ENCODE measurements around the gene BATF.

BATF gene

DNA sequence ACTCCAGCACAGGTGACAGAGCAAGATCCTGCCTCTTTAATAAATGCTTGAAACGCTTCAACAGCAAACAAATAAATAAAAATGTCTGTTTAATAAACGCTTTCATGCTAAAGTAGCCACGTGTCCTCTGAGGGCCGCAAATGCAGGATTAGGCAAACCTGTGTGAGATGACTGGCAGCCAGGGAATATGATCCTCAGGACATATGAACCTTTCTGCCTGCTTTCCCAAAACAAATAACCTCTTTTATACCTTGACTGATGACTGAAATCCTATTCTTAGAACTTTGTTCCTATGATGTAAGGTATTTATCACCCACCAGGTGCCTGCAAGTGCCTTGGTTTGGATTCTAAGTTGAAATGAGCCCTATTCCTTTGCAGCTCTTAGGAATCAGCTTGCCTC is 41.7 kb downstream of the BATF start:
- DNase-seq (ENCODE audit: low spot score): no peak
- TF ChIP-seq, protein P1, sequence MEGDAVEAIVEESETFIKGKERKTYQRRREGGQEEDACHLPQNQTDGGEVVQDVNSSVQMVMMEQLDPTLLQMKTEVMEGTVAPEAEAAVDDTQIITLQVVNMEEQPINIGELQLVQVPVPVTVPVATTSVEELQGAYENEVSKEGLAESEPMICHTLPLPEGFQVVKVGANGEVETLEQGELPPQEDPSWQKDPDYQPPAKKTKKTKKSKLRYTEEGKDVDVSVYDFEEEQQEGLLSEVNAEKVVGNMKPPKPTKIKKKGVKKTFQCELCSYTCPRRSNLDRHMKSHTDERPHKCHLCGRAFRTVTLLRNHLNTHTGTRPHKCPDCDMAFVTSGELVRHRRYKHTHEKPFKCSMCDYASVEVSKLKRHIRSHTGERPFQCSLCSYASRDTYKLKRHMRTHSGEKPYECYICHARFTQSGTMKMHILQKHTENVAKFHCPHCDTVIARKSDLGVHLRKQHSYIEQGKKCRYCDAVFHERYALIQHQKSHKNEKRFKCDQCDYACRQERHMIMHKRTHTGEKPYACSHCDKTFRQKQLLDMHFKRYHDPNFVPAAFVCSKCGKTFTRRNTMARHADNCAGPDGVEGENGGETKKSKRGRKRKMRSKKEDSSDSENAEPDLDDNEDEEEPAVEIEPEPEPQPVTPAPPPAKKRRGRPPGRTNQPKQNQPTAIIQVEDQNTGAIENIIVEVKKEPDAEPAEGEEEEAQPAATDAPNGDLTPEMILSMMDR (IDR thresholded peaks at IDR 0.05; ENCODE audit: extremely low read depth, missing control alignments): no peak

DNA sequence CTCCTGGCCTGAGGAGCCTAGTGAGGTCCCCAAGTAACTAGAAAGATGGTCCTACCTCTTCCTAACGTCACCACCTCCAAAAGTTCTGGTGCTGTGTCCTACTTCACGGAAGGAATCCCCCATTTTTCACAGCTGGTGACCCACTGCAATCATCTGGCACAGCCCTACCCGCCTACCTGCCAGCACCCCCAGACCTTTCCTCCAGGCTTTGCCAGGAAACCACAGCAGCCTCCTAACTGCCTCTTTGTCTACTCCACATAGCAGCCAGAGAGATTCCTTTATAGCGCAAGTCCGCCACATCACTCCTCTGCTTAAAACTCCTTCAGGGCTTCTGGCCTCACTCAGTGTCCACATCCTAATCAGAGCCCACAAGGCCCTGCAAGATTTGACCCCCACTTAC is 42.8 kb downstream of the BATF start:
- TF ChIP-seq, protein P1 (IDR thresholded peaks at IDR 0.05; ENCODE audit: extremely low read depth, missing control alignments): no peak
- DNase-seq (ENCODE audit: low spot score): no peak

DNA sequence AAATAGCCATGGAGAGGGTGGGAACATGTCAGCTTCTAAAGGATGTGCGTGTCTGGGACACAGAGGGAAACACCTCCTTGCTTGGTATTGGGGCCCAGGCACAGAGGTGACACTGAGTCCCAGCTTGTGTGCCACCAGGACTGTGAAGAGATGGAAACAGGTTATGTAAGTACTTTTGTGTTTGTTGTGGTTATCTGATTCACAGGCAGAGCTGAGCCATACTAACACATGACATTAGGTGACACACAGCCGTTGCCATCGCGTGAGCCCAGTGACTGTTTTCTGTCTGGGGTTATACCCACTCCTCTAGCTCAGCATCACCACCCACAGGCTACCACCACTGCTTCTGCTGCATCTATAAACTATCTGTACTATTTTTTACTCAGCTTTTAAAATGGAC is 44.1 kb downstream of the BATF start:
- no peak for DNase-seq (ENCODE audit: low spot score)
- TF ChIP-seq, protein P1 (IDR thresholded peaks at IDR 0.05; ENCODE audit: extremely low read depth, missing control alignments): no peak

DNA sequence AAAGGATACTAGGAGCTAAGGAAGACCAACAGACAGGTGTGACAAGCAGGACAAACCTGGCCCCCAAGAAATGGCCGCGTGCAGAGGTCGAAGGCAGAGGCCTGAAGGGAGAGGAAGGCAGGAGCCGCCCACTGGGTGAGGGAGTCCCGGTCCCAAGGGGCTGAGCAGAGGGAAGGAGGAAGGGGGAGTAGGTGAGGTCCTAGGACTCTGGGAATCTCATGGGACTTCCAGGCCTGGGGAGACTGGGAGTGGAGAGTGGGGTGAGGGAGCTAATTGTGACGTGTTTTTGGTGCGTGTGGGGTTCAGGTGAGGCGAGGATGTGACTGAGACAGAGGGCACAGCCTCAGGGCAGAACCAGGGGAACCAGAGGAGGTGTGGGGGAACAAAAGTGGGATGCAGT is 44.5 kb downstream of the BATF start:
- DNase-seq (ENCODE audit: low spot score): no peak
- TF ChIP-seq, protein P1 (IDR thresholded peaks at IDR 0.05; ENCODE audit: extremely low read depth, missing control alignments): no peak

DNA sequence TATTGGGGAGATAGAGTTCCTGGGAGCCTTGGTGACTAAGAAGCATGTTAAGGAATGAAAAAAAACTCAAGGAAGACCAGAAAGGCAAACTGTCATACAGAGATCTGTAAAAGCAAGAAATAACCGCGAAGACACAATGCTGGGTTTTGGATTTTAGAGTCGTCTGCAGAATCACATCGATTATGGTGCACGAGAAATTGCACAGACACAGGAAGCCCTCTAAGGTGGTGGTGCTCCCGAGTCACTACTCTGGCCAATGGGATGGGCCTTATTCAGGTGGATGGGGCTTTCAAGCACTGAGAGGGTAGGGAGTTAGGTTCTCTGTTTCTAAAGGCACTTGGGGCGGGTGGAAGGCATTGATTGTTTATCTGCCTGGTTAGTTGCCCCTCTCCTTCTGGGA is 45.9 kb downstream of the BATF start:
- TF ChIP-seq, protein P1 (IDR thresholded peaks at IDR 0.05; ENCODE audit: extremely low read depth, missing control alignments): no peak
- DNase-seq (ENCODE audit: low spot score): no peak

DNA sequence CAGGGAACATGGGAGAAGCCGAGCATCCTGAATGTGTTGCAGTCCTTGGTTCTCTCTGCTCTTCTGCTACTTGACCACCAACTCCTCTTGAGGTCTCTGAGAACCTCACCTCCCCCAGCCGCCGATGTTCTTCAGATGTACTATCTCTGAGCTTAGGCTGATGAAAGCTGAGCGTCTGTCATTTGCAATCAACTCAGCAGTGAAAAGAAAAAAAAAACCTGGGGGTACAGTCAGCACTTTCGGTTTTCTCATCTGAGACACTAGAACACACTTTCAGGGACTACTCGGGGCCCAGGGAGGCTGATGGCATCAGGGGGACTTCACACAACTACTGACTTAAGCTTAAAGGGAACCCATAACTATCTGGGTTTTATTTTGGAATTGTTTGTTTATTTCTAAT is 46.5 kb downstream of the BATF start:
- TF ChIP-seq, protein P1 (IDR thresholded peaks at IDR 0.05; ENCODE audit: extremely low read depth, missing control alignments): no peak
- no peak for DNase-seq (ENCODE audit: low spot score)

DNA sequence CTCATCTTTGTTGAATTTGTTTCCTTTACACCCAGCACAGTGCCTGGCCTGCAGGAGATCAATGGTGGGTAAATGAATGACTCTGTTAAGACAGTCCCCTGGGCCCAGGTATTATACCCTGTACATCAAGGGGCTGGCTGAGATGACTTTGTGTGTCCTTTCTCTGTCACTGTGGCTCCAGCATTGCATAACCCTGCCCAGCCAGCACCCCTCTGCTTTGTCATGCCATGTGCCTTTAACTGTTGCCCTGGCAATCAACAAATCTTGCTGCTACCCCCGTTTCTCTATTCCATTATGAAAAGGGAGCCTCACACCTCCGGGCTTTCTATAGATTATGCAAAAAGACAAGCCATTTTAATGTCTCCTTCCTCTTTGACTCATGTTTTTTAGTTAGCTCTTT is 48.5 kb downstream of the BATF start:
- no peak for DNase-seq (ENCODE audit: low spot score)
- TF ChIP-seq, protein P1 (IDR thresholded peaks at IDR 0.05; ENCODE audit: extremely low read depth, missing control alignments): no peak
